Measurements from ENCODE around the gene PCDHGA5.

PCDHGA5 gene

GRCh38 chr5:141320225-141321169 is 43.5 kb upstream of the PCDHGA5 start, which contains the start of gene TAF7:
Gene TAF7, minus strand, starts transcription at chr5:141320784. Its CDS starts 740 bp downstream, at chr5:141320044.
- Histone ChIP-seq H2AFZ (ENCODE audit: low read depth) (peak within 1 kb of the TSS; percentile 90), H3K27me3 (ENCODE audit: insufficient read depth, low read depth) (no peaks in the 10 kb centered on the region), H3K79me2 (ENCODE audit: insufficient read depth, low read depth) (peaks cover 36% of the 10 kb centered on the region), H3K36me3 (ENCODE audit: insufficient read depth) (peaks cover 9% of the 10 kb centered on the region; the same call in 1 of the 2 replicates), H4K20me1 (ENCODE audit: insufficient read depth) (no peaks in the 10 kb centered on the region), H3K27ac (peak within 1 kb of the TSS; percentile 97), H3K4me3 (IDR thresholded peaks at IDR 0.05; ENCODE audit: insufficient read depth, low read depth, low read length) (no peak within 1 kb of the TSS), H3K9ac (peak within 1 kb of the TSS; percentile 96), H3K4me1 (ENCODE audit: low read depth, poor library complexity, severe bottlenecking) (no peaks in the 10 kb centered on the region), H3K4me2 (peak within 1 kb of the TSS; percentile 54)
- peak; percentile 90 for TF ChIP-seq CTCF (conservative IDR thresholded peaks at IDR 0.05; ENCODE audit: low read depth, low read length)

DNA sequence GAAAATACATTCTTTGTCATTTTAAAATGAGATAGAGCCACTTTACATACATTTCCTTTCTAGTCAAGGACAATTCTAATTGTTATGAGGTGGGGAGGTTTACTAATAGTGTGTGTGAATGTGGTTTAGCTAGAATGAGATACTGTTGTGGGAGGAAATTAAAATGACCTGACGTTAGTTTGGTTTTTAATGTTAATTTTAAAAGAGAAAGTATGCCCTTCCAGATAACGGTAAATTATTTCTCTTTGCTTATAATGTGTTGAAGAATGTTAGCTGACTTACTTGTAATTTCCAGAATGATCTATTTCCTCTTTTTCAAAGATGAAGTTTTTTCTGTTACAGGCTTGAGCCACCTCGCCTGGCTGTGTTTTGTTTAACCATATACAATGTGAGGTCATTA is 41.7 kb upstream of the PCDHGA5 start:
- peaks cover 9% of the 10 kb centered on the region; the same call in 1 of the 2 replicates for H3K36me3 ChIP-seq (ENCODE audit: insufficient read depth)
- H4K20me1 ChIP-seq (ENCODE audit: insufficient read depth) = no peaks in the 10 kb centered on the region
- H3K79me2 ChIP-seq (ENCODE audit: insufficient read depth, low read depth) = peaks cover 30% of the 10 kb centered on the region
- H3K27ac ChIP-seq = no peak overlapping the region
- no peak for TF ChIP-seq CTCF (conservative IDR thresholded peaks at IDR 0.05; ENCODE audit: low read depth, low read length)
- no peak overlapping the region for H3K9ac ChIP-seq
- H3K4me2 ChIP-seq = no peak overlapping the region
- no peak overlapping the region for H2AFZ ChIP-seq (ENCODE audit: low read depth)
- H3K4me3 ChIP-seq (IDR thresholded peaks at IDR 0.05; ENCODE audit: insufficient read depth, low read depth, low read length) = no peak overlapping the region
- no peaks in the 10 kb centered on the region for H3K4me1 ChIP-seq (ENCODE audit: low read depth, poor library complexity, severe bottlenecking)
- no peaks in the 10 kb centered on the region for H3K27me3 ChIP-seq (ENCODE audit: insufficient read depth, low read depth)

DNA sequence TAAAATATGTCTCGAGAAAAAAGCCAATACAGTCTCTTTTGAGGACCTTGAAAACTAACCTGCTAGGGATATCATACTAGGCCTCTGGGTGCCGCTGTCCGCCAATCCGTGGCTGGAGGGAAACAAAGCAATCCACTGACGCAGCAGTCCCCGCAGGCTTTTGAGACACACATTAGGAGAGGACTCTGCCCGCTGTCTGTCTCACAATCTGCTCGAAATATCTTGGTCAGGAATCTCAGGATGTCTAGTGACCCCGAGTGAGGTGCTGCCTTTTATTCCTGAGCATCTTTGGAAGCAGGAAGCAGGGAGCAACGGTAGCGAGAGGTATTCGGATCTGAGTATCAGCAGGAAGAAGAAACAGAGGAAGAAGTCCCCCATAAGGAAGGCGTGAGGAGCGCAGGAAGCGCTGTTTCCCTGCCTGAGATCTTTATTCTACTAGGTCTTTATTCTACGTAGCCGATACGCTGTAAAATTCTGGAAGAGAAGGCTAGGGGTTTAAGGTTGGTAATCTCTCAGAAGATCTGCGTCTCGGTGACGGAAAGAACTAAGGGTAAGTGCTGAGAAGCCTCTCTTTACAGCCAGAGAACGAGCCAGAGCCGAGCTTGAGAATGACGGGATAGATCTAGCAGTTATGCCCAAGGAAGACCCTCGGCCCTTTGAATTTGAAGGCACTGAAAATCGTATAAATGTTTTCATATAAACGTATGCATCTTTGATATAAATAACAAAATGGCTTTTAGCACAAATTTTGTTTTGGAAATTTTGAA is 37.7 kb upstream of the PCDHGA5 start:
- peak overlapping the region; percentile 28; the same call in 1 of the 2 replicates for H3K4me2 ChIP-seq
- no peaks in the 10 kb centered on the region for H3K27me3 ChIP-seq (ENCODE audit: insufficient read depth, low read depth)
- peak overlapping the region; percentile 34; the same call in 1 of the 2 replicates for H3K27ac ChIP-seq
- no peaks in the 10 kb centered on the region for H3K4me1 ChIP-seq (ENCODE audit: low read depth, poor library complexity, severe bottlenecking)
- H4K20me1 ChIP-seq (ENCODE audit: insufficient read depth) = no peaks in the 10 kb centered on the region
- H3K4me3 ChIP-seq (IDR thresholded peaks at IDR 0.05; ENCODE audit: insufficient read depth, low read depth, low read length) = no peak overlapping the region
- H3K36me3 ChIP-seq (ENCODE audit: insufficient read depth) = no peaks in the 10 kb centered on the region
- peak overlapping the region; percentile 55; the same call in 1 of the 2 replicates for H3K9ac ChIP-seq
- no peaks in the 10 kb centered on the region for H3K79me2 ChIP-seq (ENCODE audit: insufficient read depth, low read depth)
- 0 out of 2 replicates have a peak, but pooled peaks have one; percentile 15 for TF ChIP-seq CTCF (conservative IDR thresholded peaks at IDR 0.05; ENCODE audit: low read depth, low read length)
- peak overlapping the region; percentile 64 for H2AFZ ChIP-seq (ENCODE audit: low read depth)

DNA sequence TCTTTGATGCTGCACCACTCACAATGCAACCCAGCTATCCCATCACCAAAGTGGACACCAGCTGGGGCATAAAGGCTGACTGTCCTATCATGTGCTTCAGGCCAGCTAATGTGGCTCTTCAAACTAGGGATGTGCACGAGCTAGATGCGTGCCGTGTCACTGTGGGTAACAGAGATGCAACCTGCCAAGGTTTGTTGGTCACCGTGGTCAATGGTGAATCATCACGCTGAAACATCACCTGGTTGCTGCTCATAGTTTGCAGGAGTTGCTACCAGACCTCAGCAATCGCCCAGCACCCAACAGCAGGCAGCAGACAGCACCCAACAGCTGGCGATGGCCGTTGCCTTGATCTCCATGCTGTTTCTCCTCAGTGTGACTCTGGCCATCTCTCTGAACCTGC is 35.7 kb upstream of the PCDHGA5 start:
- Histone ChIP-seq H3K36me3 (ENCODE audit: insufficient read depth) (no peaks in the 10 kb centered on the region), H3K4me1 (ENCODE audit: low read depth, poor library complexity, severe bottlenecking) (no peaks in the 10 kb centered on the region), H3K79me2 (ENCODE audit: insufficient read depth, low read depth) (no peaks in the 10 kb centered on the region), H2AFZ (ENCODE audit: low read depth) (no peak overlapping the region), H3K27ac (no peak overlapping the region), H3K9ac (no peak overlapping the region), H3K4me3 (IDR thresholded peaks at IDR 0.05; ENCODE audit: insufficient read depth, low read depth, low read length) (no peak overlapping the region), H3K4me2 (no peak overlapping the region), H4K20me1 (ENCODE audit: insufficient read depth) (no peaks in the 10 kb centered on the region), H3K27me3 (ENCODE audit: insufficient read depth, low read depth) (no peaks in the 10 kb centered on the region)
- no peak for TF ChIP-seq CTCF (conservative IDR thresholded peaks at IDR 0.05; ENCODE audit: low read depth, low read length)

Measured in KMS-11 (cell line).